HFFc6 (cell line): ENCODE data around the gene ANKIB1. TPM values are rescaled to one million over a fixed set of nuclear protein-coding genes. Genes with fewer than 3 reads are reported as not detected.

Experiments used
- DNase-seq: peaks from one replicate; pipeline ENCODE4 v3.0.0-alpha.2; 2018
- H3K27ac Mint-ChIP-seq: 2 replicates; pipeline ENCODE4 v1.8.0; 2020; ENCODE audit warnings: mild to moderate bottlenecking, mixed read lengths
- H3K27me3 Mint-ChIP-seq: 2 replicates; pipeline ENCODE4 v1.8.0; 2021; ENCODE audit warnings: mild to moderate bottlenecking, moderate library complexity, mixed read lengths; ENCODE audit not compliant: insufficient read depth
- H3K36me3 Mint-ChIP-seq: 2 replicates; pipeline ENCODE4 v1.8.0; 2021; ENCODE audit warnings: low read depth, mixed read lengths
- H3K4me1 Mint-ChIP-seq: 2 replicates; pipeline ENCODE4 v1.8.0; 2020; ENCODE audit warnings: low read depth, mixed read lengths
- H3K4me3 Mint-ChIP-seq: 2 replicates; pipeline ENCODE4 v1.8.0; 2020; ENCODE audit warnings: mild to moderate bottlenecking, moderate library complexity, mixed read lengths
- H3K9me3 Mint-ChIP-seq: 2 replicates; pipeline ENCODE4 v1.8.0; 2020; ENCODE audit warnings: mild to moderate bottlenecking, mixed read lengths
- total RNA-seq, 6 experiments: library from RNA; stranded (reverse); fragmentation: NEBNext Ultra II Directional; extraction: Animal tissue kit (Norgen Biotek cat#: 25700); gene quantifications; 2 replicates in 1 of 6; 3 replicates in 5 of 6; pipeline ENCODE4 v1.2.3, GENCODE V29; 2021
- TF ChIP-seq, protein P1 (sequence below): fragments of 200-600 bp; sonication (generic); IDR thresholded peaks from 2 replicates; pipeline ENCODE4 v1.5.0; 2021; ENCODE audit warnings: antibody characterized with exemption, mild to moderate bottlenecking

Gene ANKIB1
- total RNA-seq, 6 experiments from 2014 or later, result 52.7 to 68.4 (median 63.8) TPM

- Mint-ChIP-seq H3K9me3 (no peaks in the 10 kb centered on the region), H3K27me3 (no peaks in the 10 kb centered on the region), H3K4me3 (no peak overlapping the region), H3K36me3 (peaks cover 40% of the 10 kb centered on the region), H3K4me1 (no peaks in the 10 kb centered on the region), H3K27ac (no peak overlapping the region)
- TF ChIP-seq, protein P1, sequence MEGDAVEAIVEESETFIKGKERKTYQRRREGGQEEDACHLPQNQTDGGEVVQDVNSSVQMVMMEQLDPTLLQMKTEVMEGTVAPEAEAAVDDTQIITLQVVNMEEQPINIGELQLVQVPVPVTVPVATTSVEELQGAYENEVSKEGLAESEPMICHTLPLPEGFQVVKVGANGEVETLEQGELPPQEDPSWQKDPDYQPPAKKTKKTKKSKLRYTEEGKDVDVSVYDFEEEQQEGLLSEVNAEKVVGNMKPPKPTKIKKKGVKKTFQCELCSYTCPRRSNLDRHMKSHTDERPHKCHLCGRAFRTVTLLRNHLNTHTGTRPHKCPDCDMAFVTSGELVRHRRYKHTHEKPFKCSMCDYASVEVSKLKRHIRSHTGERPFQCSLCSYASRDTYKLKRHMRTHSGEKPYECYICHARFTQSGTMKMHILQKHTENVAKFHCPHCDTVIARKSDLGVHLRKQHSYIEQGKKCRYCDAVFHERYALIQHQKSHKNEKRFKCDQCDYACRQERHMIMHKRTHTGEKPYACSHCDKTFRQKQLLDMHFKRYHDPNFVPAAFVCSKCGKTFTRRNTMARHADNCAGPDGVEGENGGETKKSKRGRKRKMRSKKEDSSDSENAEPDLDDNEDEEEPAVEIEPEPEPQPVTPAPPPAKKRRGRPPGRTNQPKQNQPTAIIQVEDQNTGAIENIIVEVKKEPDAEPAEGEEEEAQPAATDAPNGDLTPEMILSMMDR, result no peak
- DNase-seq, result no peak
Measured at GRCh38 chr7:92221766-92222165, 24.0 kb upstream of the ANKIB1 start.

GRCh38 chr7:92226981-92227380 lies 18.8 kb upstream of the ANKIB1 start:
- Mint-ChIP-seq H3K4me3 (no peak overlapping the region), H3K36me3 (peaks cover 45% of the 10 kb centered on the region)

DNA sequence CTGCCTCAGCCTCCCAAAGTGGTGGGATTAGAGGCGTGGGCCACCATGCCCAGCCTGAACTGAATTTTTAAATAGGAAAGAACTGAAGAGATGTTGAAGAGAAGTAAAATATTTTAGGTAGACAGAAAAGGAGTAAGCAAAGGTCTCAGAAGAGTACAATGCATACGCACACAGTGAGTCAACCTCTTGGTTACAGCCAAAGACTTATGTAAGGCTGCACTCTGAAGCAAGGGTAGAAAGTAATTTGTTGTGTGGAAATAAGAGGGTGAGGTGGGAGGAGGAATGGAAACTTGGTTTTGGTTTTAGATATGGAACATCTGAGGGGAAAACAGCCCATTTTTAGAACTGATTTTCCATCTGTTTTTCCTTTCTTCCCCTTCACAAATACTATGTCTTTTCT lies 17.7 kb upstream of the ANKIB1 start:
- H3K9me3 Mint-ChIP-seq, result no peaks in the 10 kb centered on the region
- no peak overlapping the region for H3K27ac Mint-ChIP-seq
- no peaks in the 10 kb centered on the region for H3K4me1 Mint-ChIP-seq
- no peak for DNase-seq
- TF ChIP-seq, protein P1, result no peak
- H3K27me3 Mint-ChIP-seq, result no peaks in the 10 kb centered on the region
- H3K36me3 Mint-ChIP-seq, result peaks cover 41% of the 10 kb centered on the region
- no peak overlapping the region for H3K4me3 Mint-ChIP-seq

More at GRCh38 chr7:92226981-92227380, 18.8 kb upstream of the ANKIB1 start:
- Mint-ChIP-seq H3K27ac (no peak overlapping the region), H3K9me3 (no peaks in the 10 kb centered on the region), H3K27me3 (no peaks in the 10 kb centered on the region), H3K4me1 (no peaks in the 10 kb centered on the region)
- no peak for DNase-seq
- TF ChIP-seq, protein P1, result no peak

- H3K4me1 Mint-ChIP-seq, result no peaks in the 10 kb centered on the region
- no peaks in the 10 kb centered on the region for H3K27me3 Mint-ChIP-seq
- H3K36me3 Mint-ChIP-seq, result peaks cover 44% of the 10 kb centered on the region
- DNase-seq, result no peak
- H3K27ac Mint-ChIP-seq, result no peak overlapping the region
- TF ChIP-seq, protein P1, result no peak
- no peaks in the 10 kb centered on the region for H3K9me3 Mint-ChIP-seq
- H3K4me3 Mint-ChIP-seq, result no peak overlapping the region
Measured at GRCh38 chr7:92228742-92229141, 17.0 kb upstream of the ANKIB1 start.

DNA sequence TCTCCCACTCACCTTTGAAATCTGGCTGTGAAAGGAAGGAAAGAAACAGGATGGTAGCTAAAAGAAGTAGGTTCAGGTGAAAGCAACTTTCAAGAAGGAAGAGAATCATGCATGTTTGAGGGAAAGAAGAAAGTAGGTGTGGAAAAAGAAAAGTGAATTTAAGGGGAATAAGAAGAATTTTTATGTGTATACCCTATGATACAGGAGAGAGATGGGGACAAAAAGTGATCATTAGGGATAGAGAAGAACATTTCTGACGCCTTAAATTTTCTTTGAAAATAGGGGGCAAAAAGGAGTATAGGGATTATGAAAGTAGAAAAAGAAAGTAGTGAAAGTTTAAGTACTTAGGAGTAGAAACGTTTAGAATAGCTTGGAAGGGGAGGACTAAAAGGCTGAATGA lies 15.2 kb upstream of the ANKIB1 start:
- DNase-seq, result no peak
- no peaks in the 10 kb centered on the region for H3K27me3 Mint-ChIP-seq
- no peaks in the 10 kb centered on the region for H3K9me3 Mint-ChIP-seq
- H3K4me3 Mint-ChIP-seq, result no peak overlapping the region
- H3K36me3 Mint-ChIP-seq, result peaks cover 44% of the 10 kb centered on the region
- no peak overlapping the region for H3K27ac Mint-ChIP-seq
- TF ChIP-seq, protein P1, result no peak
- H3K4me1 Mint-ChIP-seq, result no peaks in the 10 kb centered on the region

DNA sequence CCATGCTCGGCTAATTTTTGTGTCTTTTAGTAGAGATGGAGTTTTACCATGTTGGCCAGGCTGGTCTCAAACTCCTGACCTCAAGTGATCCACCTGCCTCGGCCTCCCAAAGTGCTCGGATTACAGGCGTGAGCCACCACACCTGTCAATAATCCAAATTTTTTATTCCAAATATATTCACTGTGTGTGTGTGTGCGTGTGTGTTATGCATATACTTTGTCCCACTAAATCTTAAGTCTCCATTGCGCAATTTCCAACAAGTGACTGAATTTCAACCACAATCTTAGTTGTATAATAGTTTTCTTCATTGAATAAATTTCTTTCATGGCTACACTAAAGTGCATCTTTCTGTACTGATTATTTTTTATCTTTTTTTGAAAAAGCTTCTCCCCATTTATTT lies 2.8 kb upstream of the ANKIB1 start:
- TF ChIP-seq, protein P1, result no peak
- no peaks in the 10 kb centered on the region for H3K9me3 Mint-ChIP-seq
- H3K4me3 Mint-ChIP-seq, result no peak overlapping the region
- no peak for DNase-seq
- no peak overlapping the region; the same call in 1 of the 2 replicates for H3K27ac Mint-ChIP-seq
- H3K27me3 Mint-ChIP-seq, result no peaks in the 10 kb centered on the region
- H3K36me3 Mint-ChIP-seq, result no peaks in the 10 kb centered on the region; the same call in 1 of the 2 replicates
- peaks cover 29% of the 10 kb centered on the region for H3K4me1 Mint-ChIP-seq
